Measurements from ENCODE around the gene GALNT2. TPM values are rescaled to one million over a fixed set of nuclear protein-coding genes. Genes with fewer than 3 reads are reported as not detected.

Gene GALNT2
- total and polyA plus RNA-seq, 2 experiments from 2014 or later: 17.8 to 48.3 TPM

DNA sequence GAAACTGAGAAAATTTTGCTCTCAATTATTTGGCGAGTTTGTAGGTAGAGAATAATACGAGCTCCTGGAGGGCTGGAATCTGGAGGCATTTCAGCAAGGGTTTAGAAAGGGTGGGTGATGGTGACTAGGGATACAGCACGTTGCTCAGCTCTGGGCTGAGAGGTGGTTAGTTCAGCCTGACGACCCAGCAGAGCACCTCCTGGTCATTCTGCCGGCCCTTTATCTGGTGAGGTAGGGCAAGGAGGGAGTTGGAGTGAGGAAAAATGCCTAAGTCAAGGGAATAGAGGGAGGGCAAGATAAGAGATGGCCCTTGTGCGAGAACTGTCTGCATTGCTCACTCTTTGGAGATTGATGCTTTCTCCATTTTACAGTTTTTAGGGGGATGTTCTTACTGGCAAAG is 19.1 kb downstream of the GALNT2 start:
- peaks cover 34% of the 10 kb centered on the region for H3K4me1 Mint-ChIP-seq
- Histone ChIP-seq H4K20me1 (replicated peaks; ENCODE audit: insufficient read depth) (peaks cover 22% of the 10 kb centered on the region), H3F3A (replicated peaks; ENCODE audit: low read depth) (peaks cover 8% of the 10 kb centered on the region), H3K4me2 (no peak overlapping the region), H3K4me3 (no peak overlapping the region), H3K9me2 (ENCODE audit: insufficient read depth) (no peaks in the 10 kb centered on the region), H3K4me1 (ENCODE audit: insufficient read depth) (peaks cover 16% of the 10 kb centered on the region), H3K27me3 (ENCODE audit: insufficient read depth) (no peaks in the 10 kb centered on the region), H2AFZ (no peak overlapping the region), H3K27ac (ENCODE audit: low read depth) (no peak overlapping the region), H3K36me3 (ENCODE audit: insufficient read depth) (no peaks in the 10 kb centered on the region; the same call in 1 of the 2 replicates), H3K79me2 (replicated peaks; ENCODE audit: insufficient read depth) (peaks cover 99% of the 10 kb centered on the region)
- peaks cover 18% of the 10 kb centered on the region for H3K9me3 Mint-ChIP-seq
- DNase-seq (ENCODE audit: low spot score): no peak
- peaks cover 21% of the 10 kb centered on the region for H3K36me3 Mint-ChIP-seq (ENCODE audit: low read depth)
- no peak overlapping the region for H3K4me3 Mint-ChIP-seq
- TF ChIP-seq POLR2AphosphoS5 (IDR thresholded peaks at IDR 0.05; ENCODE audit: low read depth) (no peak), EZH2 (IDR thresholded peaks at IDR 0.05; ENCODE audit: low read depth, unreplicated experiment) (no peak), ZNF114 (CRISPR knock-in tag; IDR thresholded peaks at IDR 0.05) (no peak), NANOG (IDR thresholded peaks at IDR 0.05; ENCODE audit: borderline replicate concordance) (no peak), STAT1 (IDR thresholded peaks at IDR 0.05; ENCODE audit: unreplicated experiment) (no peak), JUNB (IDR thresholded peaks at IDR 0.05; ENCODE audit: unreplicated experiment) (no peak), CREB1 (CRISPR knock-in tag; IDR thresholded peaks at IDR 0.05; ENCODE audit: low read depth) (no peak), ZNF331 (CRISPR knock-in tag; IDR thresholded peaks at IDR 0.05; ENCODE audit: low read depth) (no peak), EZH2phosphoT487 (IDR thresholded peaks at IDR 0.05; ENCODE audit: unreplicated experiment) (no peak)
- TF ChIP-seq, protein P1, sequence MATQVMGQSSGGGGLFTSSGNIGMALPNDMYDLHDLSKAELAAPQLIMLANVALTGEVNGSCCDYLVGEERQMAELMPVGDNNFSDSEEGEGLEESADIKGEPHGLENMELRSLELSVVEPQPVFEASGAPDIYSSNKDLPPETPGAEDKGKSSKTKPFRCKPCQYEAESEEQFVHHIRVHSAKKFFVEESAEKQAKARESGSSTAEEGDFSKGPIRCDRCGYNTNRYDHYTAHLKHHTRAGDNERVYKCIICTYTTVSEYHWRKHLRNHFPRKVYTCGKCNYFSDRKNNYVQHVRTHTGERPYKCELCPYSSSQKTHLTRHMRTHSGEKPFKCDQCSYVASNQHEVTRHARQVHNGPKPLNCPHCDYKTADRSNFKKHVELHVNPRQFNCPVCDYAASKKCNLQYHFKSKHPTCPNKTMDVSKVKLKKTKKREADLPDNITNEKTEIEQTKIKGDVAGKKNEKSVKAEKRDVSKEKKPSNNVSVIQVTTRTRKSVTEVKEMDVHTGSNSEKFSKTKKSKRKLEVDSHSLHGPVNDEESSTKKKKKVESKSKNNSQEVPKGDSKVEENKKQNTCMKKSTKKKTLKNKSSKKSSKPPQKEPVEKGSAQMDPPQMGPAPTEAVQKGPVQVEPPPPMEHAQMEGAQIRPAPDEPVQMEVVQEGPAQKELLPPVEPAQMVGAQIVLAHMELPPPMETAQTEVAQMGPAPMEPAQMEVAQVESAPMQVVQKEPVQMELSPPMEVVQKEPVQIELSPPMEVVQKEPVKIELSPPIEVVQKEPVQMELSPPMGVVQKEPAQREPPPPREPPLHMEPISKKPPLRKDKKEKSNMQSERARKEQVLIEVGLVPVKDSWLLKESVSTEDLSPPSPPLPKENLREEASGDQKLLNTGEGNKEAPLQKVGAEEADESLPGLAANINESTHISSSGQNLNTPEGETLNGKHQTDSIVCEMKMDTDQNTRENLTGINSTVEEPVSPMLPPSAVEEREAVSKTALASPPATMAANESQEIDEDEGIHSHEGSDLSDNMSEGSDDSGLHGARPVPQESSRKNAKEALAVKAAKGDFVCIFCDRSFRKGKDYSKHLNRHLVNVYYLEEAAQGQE (IDR thresholded peaks at IDR 0.05; ENCODE audit: unreplicated experiment): no peak
- TF ChIP-seq, protein P2, sequence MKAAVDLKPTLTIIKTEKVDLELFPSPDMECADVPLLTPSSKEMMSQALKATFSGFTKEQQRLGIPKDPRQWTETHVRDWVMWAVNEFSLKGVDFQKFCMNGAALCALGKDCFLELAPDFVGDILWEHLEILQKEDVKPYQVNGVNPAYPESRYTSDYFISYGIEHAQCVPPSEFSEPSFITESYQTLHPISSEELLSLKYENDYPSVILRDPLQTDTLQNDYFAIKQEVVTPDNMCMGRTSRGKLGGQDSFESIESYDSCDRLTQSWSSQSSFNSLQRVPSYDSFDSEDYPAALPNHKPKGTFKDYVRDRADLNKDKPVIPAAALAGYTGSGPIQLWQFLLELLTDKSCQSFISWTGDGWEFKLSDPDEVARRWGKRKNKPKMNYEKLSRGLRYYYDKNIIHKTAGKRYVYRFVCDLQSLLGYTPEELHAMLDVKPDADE (IDR thresholded peaks at IDR 0.05): no peak
- TF ChIP-seq, protein P3, sequence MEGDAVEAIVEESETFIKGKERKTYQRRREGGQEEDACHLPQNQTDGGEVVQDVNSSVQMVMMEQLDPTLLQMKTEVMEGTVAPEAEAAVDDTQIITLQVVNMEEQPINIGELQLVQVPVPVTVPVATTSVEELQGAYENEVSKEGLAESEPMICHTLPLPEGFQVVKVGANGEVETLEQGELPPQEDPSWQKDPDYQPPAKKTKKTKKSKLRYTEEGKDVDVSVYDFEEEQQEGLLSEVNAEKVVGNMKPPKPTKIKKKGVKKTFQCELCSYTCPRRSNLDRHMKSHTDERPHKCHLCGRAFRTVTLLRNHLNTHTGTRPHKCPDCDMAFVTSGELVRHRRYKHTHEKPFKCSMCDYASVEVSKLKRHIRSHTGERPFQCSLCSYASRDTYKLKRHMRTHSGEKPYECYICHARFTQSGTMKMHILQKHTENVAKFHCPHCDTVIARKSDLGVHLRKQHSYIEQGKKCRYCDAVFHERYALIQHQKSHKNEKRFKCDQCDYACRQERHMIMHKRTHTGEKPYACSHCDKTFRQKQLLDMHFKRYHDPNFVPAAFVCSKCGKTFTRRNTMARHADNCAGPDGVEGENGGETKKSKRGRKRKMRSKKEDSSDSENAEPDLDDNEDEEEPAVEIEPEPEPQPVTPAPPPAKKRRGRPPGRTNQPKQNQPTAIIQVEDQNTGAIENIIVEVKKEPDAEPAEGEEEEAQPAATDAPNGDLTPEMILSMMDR (conservative IDR thresholded peaks at IDR 0.05; ENCODE audit: low read depth in 2 of 2): no peak
- TF ChIP-seq, protein P4, sequence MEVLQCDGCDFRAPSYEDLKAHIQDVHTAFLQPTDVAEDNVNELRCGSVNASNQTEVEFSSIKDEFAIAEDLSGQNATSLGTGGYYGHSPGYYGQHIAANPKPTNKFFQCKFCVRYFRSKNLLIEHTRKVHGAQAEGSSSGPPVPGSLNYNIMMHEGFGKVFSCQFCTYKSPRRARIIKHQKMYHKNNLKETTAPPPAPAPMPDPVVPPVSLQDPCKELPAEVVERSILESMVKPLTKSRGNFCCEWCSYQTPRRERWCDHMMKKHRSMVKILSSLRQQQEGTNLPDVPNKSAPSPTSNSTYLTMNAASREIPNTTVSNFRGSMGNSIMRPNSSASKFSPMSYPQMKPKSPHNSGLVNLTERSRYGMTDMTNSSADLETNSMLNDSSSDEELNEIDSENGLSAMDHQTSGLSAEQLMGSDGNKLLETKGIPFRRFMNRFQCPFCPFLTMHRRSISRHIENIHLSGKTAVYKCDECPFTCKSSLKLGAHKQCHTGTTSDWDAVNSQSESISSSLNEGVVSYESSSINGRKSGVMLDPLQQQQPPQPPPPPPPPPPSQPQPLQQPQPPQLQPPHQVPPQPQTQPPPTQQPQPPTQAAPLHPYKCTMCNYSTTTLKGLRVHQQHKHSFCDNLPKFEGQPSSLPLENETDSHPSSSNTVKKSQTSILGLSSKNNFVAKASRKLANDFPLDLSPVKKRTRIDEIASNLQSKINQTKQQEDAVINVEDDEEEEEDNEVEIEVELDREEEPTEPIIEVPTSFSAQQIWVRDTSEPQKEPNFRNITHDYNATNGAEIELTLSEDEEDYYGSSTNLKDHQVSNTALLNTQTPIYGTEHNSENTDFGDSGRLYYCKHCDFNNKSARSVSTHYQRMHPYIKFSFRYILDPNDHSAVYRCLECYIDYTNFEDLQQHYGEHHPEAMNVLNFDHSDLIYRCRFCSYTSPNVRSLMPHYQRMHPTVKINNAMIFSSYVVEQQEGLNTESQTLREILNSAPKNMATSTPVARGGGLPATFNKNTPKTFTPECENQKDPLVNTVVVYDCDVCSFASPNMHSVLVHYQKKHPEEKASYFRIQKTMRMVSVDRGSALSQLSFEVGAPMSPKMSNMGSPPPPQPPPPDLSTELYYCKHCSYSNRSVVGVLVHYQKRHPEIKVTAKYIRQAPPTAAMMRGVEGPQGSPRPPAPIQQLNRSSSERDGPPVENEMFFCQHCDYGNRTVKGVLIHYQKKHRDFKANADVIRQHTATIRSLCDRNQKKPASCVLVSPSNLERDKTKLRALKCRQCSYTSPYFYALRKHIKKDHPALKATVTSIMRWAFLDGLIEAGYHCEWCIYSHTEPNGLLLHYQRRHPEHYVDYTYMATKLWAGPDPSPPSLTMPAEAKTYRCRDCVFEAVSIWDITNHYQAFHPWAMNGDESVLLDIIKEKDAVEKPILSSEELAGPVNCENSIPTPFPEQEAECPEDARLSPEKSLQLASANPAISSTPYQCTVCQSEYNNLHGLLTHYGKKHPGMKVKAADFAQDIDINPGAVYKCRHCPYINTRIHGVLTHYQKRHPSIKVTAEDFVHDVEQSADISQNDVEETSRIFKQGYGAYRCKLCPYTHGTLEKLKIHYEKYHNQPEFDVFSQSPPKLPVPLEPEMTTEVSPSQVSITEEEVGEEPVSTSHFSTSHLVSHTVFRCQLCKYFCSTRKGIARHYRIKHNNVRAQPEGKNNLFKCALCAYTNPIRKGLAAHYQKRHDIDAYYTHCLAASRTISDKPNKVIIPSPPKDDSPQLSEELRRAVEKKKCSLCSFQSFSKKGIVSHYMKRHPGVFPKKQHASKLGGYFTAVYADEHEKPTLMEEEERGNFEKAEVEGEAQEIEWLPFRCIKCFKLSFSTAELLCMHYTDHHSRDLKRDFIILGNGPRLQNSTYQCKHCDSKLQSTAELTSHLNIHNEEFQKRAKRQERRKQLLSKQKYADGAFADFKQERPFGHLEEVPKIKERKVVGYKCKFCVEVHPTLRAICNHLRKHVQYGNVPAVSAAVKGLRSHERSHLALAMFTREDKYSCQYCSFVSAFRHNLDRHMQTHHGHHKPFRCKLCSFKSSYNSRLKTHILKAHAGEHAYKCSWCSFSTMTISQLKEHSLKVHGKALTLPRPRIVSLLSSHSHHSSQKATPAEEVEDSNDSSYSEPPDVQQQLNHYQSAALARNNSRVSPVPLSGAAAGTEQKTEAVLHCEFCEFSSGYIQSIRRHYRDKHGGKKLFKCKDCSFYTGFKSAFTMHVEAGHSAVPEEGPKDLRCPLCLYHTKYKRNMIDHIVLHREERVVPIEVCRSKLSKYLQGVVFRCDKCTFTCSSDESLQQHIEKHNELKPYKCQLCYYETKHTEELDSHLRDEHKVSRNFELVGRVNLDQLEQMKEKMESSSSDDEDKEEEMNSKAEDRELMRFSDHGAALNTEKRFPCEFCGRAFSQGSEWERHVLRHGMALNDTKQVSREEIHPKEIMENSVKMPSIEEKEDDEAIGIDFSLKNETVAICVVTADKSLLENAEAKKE (CRISPR knock-in tag; IDR thresholded peaks at IDR 0.05): no peak
- peak; percentile 68 for ATAC-seq
- H3K27me3 Mint-ChIP-seq (ENCODE audit: insufficient read depth, low read depth, poor library complexity): peaks cover 6% of the 10 kb centered on the region
- H3K27ac Mint-ChIP-seq: no peak overlapping the region

Data from GM23338 (cell line).